ENCODE measurements around the gene GMEB2.
A peak's percentile ranks its signal among the peaks of the same experiment; 100 is the strongest.
"Not testable (repeated sequence)": the region's sequence is repeated elsewhere in the genome, so short reads cannot be mapped to it uniquely, and the experiment has no call there.

GMEB2 gene

GRCh38 chr20:63636752-63637628 is 10.1 kb upstream of the GMEB2 start:
- DNase-seq: no peak

DNA sequence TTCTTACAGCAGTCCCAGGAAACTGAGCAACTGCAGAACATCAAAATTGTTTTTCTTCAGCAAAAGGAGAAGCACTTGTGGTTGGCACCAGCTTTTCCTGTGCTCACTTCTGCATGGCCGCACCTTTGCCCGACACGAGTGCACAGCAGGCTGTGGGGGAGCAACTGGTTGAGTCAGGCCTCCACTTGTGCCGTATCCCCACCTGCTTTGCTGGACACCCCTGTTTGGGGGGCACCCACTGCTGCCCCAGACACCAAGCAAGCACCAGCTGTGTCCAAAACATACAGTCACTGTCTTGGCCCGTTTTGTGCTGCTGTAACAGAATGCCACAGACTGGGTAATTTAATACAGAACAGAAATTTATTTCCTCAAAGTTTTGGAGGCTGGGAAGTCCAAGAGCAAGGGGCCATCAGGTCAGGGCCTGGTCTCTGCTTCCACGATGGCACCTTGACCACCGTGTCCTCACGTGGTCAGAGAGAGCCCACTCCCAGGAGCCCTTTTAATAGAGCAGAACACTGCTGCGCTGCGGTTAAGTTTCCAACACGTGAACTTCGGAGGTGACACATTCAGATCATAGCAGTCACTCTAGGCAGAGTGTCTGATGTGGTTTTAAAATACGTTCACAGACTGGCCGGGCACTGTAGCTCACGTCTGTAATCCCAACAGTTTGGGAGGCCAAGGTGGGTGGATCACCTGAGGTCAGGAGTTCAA is 8.7 kb upstream of the GMEB2 start:
- peak; percentile 85 for DNase-seq

DNA sequence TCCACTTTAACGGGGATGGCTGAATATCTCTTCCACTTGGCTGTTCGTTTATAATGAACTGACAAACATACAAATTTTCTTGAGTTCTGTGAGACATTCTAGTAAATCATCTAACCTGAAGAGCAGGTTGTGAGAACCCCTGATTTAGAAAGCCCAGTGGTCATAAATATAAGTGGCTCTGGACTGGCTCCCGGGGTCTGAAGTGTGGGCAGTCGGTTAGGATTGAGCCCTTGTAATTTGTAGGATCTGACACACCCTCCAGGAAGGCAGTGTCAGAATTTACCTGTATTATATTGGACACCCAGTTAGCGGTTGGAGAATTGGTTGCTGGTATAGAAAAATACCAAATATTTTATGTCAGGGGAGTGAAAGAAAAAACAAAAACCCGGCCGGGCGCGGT is 6.8 kb upstream of the GMEB2 start:
- DNase-seq: no peak

GRCh38 chr20:63631426-63631825 is 4.5 kb upstream of the GMEB2 start:
- not testable (repeated sequence) for DNase-seq

- DNase-seq: not testable (repeated sequence)
These were observed 4.1 kb upstream of the GMEB2 start for GRCh38 chr20:63630956-63631355.

DNA sequence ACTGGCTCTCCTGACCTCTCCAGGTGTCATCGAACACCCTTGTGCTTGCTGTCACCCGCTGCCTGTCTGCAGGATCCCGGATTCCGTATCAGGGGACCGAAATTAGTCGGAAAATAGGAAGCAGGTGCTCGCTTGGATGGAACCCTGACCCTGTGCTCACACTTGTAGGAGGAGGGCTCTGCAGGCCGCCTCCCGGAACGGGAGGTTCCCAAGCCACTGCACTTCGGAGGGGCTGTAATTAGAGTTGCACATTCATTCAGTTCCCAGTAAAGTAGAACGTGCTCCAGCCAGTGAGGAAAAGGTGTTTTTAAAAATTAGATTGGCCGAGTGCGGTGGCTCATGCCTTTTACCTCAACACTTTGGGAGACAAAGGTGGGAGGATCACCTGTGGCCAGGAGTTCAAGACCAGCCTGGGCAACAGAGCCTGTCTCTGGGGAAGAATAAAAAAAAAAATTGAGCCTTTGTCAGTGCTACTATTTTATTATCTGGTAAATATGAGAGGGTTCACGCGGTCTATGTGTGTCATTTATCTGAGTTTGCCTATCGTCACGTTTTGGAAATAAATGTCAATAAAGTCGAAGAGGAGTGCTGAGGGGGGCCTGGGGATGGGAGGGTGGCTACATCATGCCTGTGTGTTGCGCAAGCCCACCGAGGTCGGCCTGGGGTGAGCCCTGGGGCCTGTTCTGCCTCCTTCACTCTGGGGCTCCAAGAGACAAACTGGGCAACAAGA is 1.5 kb upstream of the GMEB2 start:
- DNase-seq: peak; percentile 56

DNA sequence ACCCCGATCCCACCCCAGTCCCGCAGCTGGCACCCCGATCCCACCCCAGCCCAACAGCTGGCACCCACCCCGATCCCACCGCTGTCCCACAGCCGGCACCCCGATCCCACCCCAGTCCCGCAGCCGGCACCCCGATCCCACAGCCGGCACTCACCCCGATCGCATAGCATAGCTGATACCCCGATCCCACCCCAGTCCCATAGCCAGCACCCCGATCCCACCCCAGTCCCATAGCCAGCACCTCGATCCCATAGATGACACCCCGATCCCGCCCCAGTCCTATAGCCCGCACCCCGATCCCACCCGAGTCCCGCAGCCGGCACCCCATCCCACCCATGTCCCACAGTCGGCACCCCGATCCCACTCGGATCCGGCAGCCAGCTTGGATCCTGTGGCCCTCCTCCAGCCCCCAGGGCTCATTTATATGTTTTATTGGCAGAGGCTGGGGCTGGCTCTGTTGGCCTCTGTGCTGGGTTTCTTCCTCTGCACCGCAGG is 897 bp upstream of the GMEB2 start:
- DNase-seq: no peak

DNA sequence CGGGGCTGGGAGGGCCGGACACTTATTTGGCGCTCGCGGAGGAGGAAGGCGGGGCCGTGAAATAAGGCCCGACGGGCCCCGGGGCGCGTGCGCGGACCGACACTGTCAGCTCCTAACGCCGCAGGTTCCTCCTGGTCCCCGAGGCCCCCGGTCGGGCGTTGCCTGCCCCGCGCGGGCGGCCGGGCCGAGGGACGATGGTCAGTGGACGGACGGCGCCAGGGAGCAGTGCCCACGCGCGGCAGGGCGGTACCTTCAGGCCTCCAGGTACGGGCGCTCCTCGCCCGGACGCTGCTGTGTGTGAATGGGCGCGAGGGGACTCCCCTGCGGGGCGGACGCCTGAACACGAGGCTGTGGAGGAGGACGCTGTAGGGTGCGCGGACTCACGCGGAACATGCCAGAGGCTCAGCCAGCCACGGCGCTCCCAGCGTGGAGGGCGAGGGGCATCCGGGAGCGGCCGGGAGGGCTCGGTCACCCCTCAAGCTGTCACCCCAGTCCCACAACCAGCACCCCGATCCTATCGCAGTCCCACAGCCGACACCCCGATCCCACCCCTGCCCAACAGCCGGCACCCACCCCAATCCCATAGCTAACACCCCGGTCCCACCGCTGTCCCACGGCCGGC is 339 bp upstream of the GMEB2 start:
- peak; percentile 94 for DNase-seq

DNA sequence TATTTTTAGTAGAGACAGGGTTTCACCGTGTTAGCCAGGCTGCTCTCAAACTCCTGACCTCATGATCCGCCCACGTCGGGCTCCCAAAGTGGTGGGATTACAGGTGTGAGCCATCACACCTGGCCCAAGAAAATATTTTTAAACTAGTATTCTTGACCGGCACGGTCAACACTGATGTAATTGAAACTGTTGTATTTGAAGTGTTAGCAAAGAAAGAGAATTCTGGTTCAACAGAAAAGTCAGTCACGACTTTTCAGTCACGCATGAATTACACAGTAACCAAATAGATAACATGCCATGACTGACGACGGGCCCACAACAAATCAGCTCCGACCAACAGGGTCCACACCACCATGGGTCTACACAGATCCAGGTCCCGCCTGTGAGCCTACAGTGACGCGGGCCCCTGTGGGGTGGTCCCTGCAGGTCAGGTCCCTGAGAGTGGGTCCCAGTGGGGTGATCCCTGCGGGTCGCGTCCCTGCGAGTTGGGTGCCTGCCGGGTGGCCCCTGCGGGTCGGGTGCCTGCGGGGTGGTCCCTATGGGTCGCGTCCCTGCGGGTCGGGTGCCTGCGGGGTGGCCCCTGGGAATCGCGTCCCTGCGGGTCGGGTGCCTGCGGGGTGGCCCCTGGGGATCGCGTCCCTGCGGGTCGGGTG is 1.0 kb downstream of the GMEB2 start:
- no peak for DNase-seq

- DNase-seq: no peak
These were observed 2.4 kb downstream of the GMEB2 start for GRCh38 chr20:63624486-63624885.

DNA sequence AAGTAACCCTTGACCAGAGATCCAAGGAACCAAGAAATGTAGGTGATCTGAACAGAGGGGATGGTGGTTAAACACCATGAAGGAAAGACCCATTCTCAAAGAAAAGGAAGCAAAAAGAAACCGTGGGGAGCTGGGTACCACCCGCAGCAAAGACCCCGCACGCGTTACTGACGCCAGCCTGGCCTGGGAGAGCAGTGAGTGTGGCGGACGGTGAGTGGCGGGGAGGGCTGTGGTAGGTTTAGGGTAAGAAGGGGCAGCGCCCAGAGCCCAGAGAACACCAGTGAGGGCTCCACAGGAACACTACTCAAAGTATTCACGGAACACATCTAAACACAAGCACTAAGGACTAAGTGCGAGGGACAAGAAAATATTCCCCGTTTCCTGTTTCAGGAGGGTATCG is 4.2 kb downstream of the GMEB2 start:
- no peak for DNase-seq

DNA sequence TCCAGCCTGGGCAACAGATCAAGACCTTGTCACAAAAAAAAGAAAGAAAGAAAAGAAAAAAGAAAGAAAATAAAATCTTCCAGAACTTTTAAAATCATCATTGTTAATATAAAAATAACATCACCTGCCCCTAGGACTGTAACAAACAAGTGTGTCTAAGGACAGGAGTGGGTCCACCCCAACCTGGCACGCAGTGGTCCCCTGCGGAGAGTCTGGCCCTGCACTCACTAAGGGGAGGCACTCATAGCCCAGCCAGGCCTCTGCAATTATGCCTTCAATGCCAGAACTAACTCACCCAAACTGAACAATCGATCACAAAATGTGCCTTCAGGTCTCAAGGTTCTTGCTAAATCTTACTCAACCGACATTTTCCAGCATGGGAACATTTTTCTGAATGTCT is 4.8 kb downstream of the GMEB2 start:
- no peak for DNase-seq

DNA sequence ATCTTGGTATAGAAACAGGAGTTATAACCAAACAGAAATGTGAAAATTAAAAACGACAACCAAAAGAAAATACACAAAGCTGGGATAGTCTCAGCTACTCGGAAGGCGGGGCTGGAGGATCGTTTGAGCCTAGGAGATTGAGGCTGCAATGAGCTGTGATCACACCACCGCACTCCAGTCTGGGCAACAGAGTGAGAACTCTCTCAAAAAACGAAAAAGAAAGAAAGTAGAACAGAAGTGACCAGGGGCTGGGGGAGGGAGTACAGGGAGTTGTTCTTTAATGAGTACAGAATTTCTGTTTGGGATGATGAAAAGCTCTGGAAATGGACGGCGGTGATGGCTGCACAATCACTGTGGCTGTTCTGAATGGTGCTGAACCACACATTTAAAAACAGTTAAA is 5.9 kb downstream of the GMEB2 start:
- no peak for DNase-seq

- DNase-seq: no peak
These were observed 7.4 kb downstream of the GMEB2 start for GRCh38 chr20:63619505-63619904.

- no peak for DNase-seq
These were observed 7.8 kb downstream of the GMEB2 start for GRCh38 chr20:63619086-63619485.

DNA sequence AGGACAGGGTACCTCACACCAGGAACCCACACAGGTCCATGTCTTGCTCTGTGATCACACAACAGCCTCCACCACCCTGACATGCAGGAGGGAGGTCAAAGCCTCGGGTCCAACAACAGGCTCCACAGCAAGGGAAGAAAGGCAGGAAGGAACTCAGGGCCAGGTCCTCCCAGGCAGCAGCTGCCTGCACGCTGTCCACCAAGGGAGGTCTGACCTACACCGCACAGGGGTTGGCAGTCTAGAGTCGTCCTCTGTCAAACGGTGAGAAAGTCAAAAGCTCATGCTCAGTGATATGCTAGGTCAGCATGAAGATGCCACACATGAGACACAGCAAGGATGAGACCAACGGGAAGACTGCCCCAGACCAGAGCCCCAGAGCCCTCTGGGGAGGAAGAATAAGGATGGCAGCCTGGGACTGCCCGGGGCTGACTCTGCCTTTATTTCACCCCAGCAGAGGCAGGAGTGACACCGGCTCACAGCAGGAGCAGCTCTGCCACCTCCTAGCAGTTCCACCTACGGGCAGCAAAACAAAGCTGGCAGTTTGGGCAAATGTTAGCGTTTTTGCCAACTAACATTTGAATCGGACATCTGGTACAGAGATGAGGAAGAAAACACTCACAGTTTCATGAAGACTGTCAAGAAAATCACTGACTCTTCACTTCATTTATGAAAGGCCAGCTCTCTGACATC is 8.5 kb downstream of the GMEB2 start:
- DNase-seq: no peak

GRCh38 chr20:63617876-63618265 is 9.0 kb downstream of the GMEB2 start:
- no peak for DNase-seq

DNA sequence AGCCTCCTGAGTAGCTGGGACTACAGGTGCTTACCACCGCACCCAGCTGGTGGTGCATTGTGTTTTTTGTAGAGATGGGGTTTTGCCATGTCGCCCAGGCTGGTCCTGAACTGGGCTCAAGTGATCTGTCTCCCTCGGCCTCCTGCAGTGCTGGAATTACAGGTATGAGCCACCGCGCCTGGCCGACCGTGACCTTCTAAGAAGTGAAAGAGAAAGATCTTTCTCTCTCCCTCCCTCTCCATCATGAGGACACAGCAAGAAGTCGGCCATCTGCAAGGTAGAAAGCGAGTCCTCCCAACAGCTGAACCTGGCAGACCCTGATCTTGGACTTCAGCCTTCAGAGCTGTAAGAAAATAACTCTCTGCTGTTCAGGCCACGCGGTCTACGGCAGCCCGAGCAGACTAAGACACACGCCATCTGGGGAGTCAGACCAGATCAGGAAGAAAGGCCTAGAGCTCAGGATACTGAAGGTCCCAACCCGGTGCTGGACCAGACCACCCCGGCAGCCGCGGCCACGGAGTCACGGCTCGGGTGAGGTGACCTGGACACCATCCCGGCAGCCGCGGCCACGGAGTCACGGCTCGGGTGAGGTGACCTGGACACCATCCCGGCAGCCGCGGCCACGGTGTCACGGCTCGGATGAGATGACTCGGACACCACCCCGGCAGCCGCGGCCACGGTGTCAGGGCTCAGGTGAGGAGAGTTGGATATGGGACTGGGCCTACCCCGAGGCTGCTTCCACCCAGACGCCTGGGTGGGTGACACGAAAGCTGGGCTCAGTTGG is 9.6 kb downstream of the GMEB2 start:
- no peak for DNase-seq

DNA sequence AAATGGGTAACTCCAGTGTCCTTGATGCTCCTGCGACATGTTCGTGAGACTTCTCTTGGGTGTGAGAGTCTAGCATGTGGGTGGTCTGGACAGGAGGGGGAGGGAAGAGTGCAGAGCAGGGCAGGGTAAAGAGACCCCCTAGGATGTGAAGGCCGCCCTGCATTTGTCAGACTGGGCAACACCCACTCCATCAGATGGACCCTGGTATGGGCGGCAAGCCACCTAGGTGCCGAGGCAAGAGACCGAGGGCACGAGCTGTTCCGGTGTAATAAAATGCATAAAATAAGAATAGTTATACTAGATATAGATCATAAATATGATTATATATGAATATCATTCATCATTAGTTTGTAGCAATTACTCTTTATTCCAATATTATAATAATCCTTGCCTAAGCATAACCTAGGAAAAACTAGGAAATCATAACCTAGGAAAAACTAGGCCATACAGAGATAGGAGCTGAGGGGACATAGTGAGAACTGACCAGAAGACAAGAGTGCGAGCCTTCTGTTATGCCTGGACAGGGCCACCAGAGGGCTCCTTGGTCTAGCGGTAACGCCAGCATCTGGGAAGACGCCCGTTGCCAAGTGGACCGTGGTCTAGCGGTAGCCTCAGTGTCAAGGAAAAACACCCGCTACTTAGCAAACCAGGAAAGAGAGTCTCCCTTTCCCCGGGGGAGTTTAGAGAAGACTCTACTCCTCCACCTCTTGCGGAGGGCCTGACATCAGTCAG is 12.9 kb downstream of the GMEB2 start:
- DNase-seq: not testable (repeated sequence)

- peak; percentile 47 for DNase-seq
These were observed 14.5 kb downstream of the GMEB2 start for GRCh38 chr20:63612276-63612931.

All from CD4-positive, alpha-beta T cell treated with Interferon gamma for 1 hour (primary cell).